ENCODE measurements around the gene BCL2L1.

BCL2L1 gene

GRCh38 chr20:31767805-31768204, 45.1 kb upstream of the BCL2L1 start:
- 0 out of 2 replicates have a peak, but pooled peaks cover 2% of the 10 kb centered on the region for H3K79me2 ChIP-seq (ENCODE audit: insufficient read depth, low read length)
- no peak overlapping the region for H3K27ac ChIP-seq (ENCODE audit: low read depth, low read length, poor library complexity, severe bottlenecking)
- no peaks in the 10 kb centered on the region for H3K9me2 ChIP-seq (ENCODE audit: low read depth, low read length)
- no peak overlapping the region for H3K4me3 ChIP-seq (ENCODE audit: low read depth, low read length, poor library complexity, severe bottlenecking)
- H3K36me3 ChIP-seq (ENCODE audit: insufficient read depth, low read length), result peaks cover 92% of the 10 kb centered on the region
- TF ChIP-seq CTCF (IDR thresholded peaks at IDR 0.05; ENCODE audit: low read length), result no peak
- no peak for TF ChIP-seq EZH2 (IDR thresholded peaks at IDR 0.05; ENCODE audit: borderline replicate concordance, low read length)
- H4K20me1 ChIP-seq (ENCODE audit: insufficient read depth, low read length), result no peaks in the 10 kb centered on the region
- no peaks in the 10 kb centered on the region for H3K27me3 ChIP-seq (ENCODE audit: insufficient read depth, low read length)
- H3K4me1 ChIP-seq (ENCODE audit: insufficient read depth, low read length, severe bottlenecking), result no peaks in the 10 kb centered on the region
- H3F3A ChIP-seq (ENCODE audit: insufficient read depth, low read length), result no peaks in the 10 kb centered on the region
- no peaks in the 10 kb centered on the region for H3K9me3 ChIP-seq (ENCODE audit: low read length)
- H3K4me2 ChIP-seq (ENCODE audit: low read length), result no peak overlapping the region
- no peak overlapping the region for H2AFZ ChIP-seq (ENCODE audit: low read length)
- H3K9ac ChIP-seq (ENCODE audit: low read length), result no peak overlapping the region

- H3K4me1 ChIP-seq (ENCODE audit: insufficient read depth, low read length, severe bottlenecking), result no peaks in the 10 kb centered on the region
- no peak overlapping the region for H3K27ac ChIP-seq (ENCODE audit: low read depth, low read length, poor library complexity, severe bottlenecking)
- H3K79me2 ChIP-seq (ENCODE audit: insufficient read depth, low read length), result peaks cover 7% of the 10 kb centered on the region; the same call in 1 of the 2 replicates
- no peak overlapping the region for H2AFZ ChIP-seq (ENCODE audit: low read length)
- H4K20me1 ChIP-seq (ENCODE audit: insufficient read depth, low read length), result no peaks in the 10 kb centered on the region
- no peaks in the 10 kb centered on the region for H3F3A ChIP-seq (ENCODE audit: insufficient read depth, low read length)
- H3K4me3 ChIP-seq (ENCODE audit: low read depth, low read length, poor library complexity, severe bottlenecking), result no peak overlapping the region
- no peak for TF ChIP-seq EZH2 (IDR thresholded peaks at IDR 0.05; ENCODE audit: borderline replicate concordance, low read length)
- no peak for TF ChIP-seq CTCF (IDR thresholded peaks at IDR 0.05; ENCODE audit: low read length)
- H3K9me3 ChIP-seq (ENCODE audit: low read length), result no peaks in the 10 kb centered on the region
- H3K9me2 ChIP-seq (ENCODE audit: low read depth, low read length), result no peaks in the 10 kb centered on the region
- H3K9ac ChIP-seq (ENCODE audit: low read length), result no peak overlapping the region
- H3K27me3 ChIP-seq (ENCODE audit: insufficient read depth, low read length), result no peaks in the 10 kb centered on the region
- H3K4me2 ChIP-seq (ENCODE audit: low read length), result no peak overlapping the region
- H3K36me3 ChIP-seq (ENCODE audit: insufficient read depth, low read length), result peaks cover 94% of the 10 kb centered on the region
Measured at GRCh38 chr20:31764641-31765305, 42.1 kb upstream of the BCL2L1 start.

GRCh38 chr20:31760519-31761240, 38.0 kb upstream of the BCL2L1 start:
- H3K4me1 ChIP-seq (ENCODE audit: insufficient read depth, low read length, severe bottlenecking), result no peaks in the 10 kb centered on the region
- H3K36me3 ChIP-seq (ENCODE audit: insufficient read depth, low read length), result peaks cover 87% of the 10 kb centered on the region
- no peaks in the 10 kb centered on the region for H3K27me3 ChIP-seq (ENCODE audit: insufficient read depth, low read length)
- H3K79me2 ChIP-seq (ENCODE audit: insufficient read depth, low read length), result peaks cover 23% of the 10 kb centered on the region
- no peak overlapping the region for H2AFZ ChIP-seq (ENCODE audit: low read length)
- H3K4me2 ChIP-seq (ENCODE audit: low read length), result no peak overlapping the region
- no peaks in the 10 kb centered on the region for H4K20me1 ChIP-seq (ENCODE audit: insufficient read depth, low read length)
- no peaks in the 10 kb centered on the region for H3K9me2 ChIP-seq (ENCODE audit: low read depth, low read length)
- no peak overlapping the region for H3K4me3 ChIP-seq (ENCODE audit: low read depth, low read length, poor library complexity, severe bottlenecking)
- H3K9me3 ChIP-seq (ENCODE audit: low read length), result no peaks in the 10 kb centered on the region
- H3K27ac ChIP-seq (ENCODE audit: low read depth, low read length, poor library complexity, severe bottlenecking), result no peak overlapping the region
- H3F3A ChIP-seq (ENCODE audit: insufficient read depth, low read length), result no peaks in the 10 kb centered on the region
- no peak for TF ChIP-seq EZH2 (IDR thresholded peaks at IDR 0.05; ENCODE audit: borderline replicate concordance, low read length)
- no peak overlapping the region for H3K9ac ChIP-seq (ENCODE audit: low read length)

Measured in OCI-LY1 (cell line).